ENCODE data around the gene AKT3. TPM values are rescaled to one million over a fixed set of nuclear protein-coding genes. Genes with fewer than 3 reads are reported as not detected.
A peak's percentile ranks its signal among the peaks of the same experiment; 100 is the strongest.

AKT3 gene
- total and polyA plus RNA-seq, 7 donors = 2.1 to 105 (median 66.4) TPM

DNA sequence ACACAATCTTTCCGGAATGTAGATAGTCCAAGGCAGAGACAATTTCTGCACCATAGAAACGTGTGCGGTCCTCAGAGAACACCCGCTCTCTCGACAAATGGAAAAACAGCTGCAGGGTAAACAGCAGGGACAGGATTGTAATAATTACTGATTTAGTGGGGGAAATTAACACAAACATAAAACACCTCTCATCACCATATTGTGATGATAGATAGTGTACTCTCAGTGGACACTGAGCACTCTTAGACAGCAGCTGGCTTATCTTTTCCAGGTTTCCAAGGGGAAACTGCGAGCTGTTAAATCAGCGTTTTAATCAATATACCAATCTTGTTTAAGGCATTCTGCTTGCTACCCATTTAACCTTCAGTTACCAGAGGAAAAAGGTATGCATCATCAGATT, 277.1 kb downstream of the AKT3 start:
- no peak overlapping the region for H3K27ac ChIP-seq
- TF ChIP-seq CTCF (IDR thresholded peaks at IDR 0.05) (no peak), POLR2A (IDR thresholded peaks at IDR 0.05) (no peak), EP300 (IDR thresholded peaks at IDR 0.05) (no peak), POLR2AphosphoS5 (IDR thresholded peaks at IDR 0.05) (no peak)
- DNase-seq = no peak
- 89 to 95% methylated on average over 7 of the region's 7 CpGs for WGBS, 2 donors
- H3K4me3 ChIP-seq = no peak overlapping the region
- H3K27me3 ChIP-seq = no peaks in the 10 kb centered on the region
- intact Hi-C loops (cut with DNase I) = no loop called here
- H3K36me3 ChIP-seq = no peaks in the 10 kb centered on the region
- peaks cover 0 to 5% (median 0%) of the 10 kb centered on the region in 4 donors for H3K9me3 ChIP-seq
- peaks cover 0 to 24% (median 19%) of the 10 kb centered on the region in 4 donors for H3K4me1 ChIP-seq

DNA sequence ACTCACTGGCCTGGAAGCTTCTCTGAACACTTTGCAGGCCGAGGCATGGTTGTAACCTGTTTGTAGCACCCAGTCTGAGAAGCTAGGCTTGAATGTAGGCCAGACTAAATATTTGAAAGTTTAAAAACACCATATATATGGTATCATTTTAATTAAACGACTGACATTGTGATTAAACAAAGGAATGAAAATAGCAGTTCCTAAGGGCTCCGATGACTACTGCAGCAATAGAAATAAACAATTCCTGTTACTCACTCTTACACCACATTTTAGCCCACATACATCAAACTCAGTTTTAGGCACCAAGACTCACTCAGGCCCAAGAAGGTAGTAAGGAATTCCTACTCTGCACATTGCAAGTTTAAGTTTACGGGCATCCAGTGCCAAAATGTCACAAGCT, 281.2 kb downstream of the AKT3 start:
- Histone ChIP-seq H3K36me3 (no peaks in the 10 kb centered on the region), H3K4me1 (peaks cover 0 to 50% (median 29%) of the 10 kb centered on the region in 4 donors), H3K27me3 (no peaks in the 10 kb centered on the region), H3K4me3 (no peak overlapping the region), H3K27ac (peak overlapping the region in 3 of 4 donors; percentile 47 to 54 (median 48)), H3K9me3 (no peaks in the 10 kb centered on the region)
- 60 to 78% methylated on average over 4 of the region's 4 CpGs for WGBS, 2 donors
- intact Hi-C loops (cut with DNase I) = loop anchor here (5.0 kb wide), 1 partner anchor 66 kb away; no protein-coding TSS in a partner anchor
- DNase-seq = no peak
- TF ChIP-seq EP300 (IDR thresholded peaks at IDR 0.05) = no peak
- no peak for TF ChIP-seq CTCF (IDR thresholded peaks at IDR 0.05)
- no peak for TF ChIP-seq POLR2A (IDR thresholded peaks at IDR 0.05)
- no peak for TF ChIP-seq POLR2AphosphoS5 (IDR thresholded peaks at IDR 0.05)

- no peak for DNase-seq
- Histone ChIP-seq H3K27ac (peak overlapping the region in 3 of 4 donors; percentile 34 to 78 (median 71)), H3K27me3 (no peaks in the 10 kb centered on the region), H3K36me3 (peaks cover 0 to 9% (median 0%) of the 10 kb centered on the region in 4 donors), H3K9me3 (no peaks in the 10 kb centered on the region), H3K4me1 (peaks cover 0 to 63% (median 32%) of the 10 kb centered on the region in 4 donors), H3K4me3 (no peak overlapping the region)
- intact Hi-C loops (cut with DNase I) = loop anchor here (5.0 kb wide), 1 partner anchor 63 kb away; no protein-coding TSS in a partner anchor
- TF ChIP-seq EP300 (IDR thresholded peaks at IDR 0.05) = no peak
- TF ChIP-seq CTCF (IDR thresholded peaks at IDR 0.05) = no peak
- TF ChIP-seq POLR2AphosphoS5 (IDR thresholded peaks at IDR 0.05) = peak in 3 of 4 donors; percentile 19 to 63 (median 58)
Measured at GRCh38 chr1:243564814-243565213, 285.2 kb downstream of the AKT3 start.

GRCh38 chr1:243563732-243564131, 286.3 kb downstream of the AKT3 start:
- peaks cover 0 to 9% (median 0%) of the 10 kb centered on the region in 4 donors for H3K36me3 ChIP-seq
- H3K27ac ChIP-seq = peak overlapping the region in 3 of 4 donors; percentile 25 to 78 (median 71)
- TF ChIP-seq CTCF (IDR thresholded peaks at IDR 0.05) (no peak), EP300 (IDR thresholded peaks at IDR 0.05) (no peak), POLR2A (IDR thresholded peaks at IDR 0.05) (no peak), POLR2AphosphoS5 (IDR thresholded peaks at IDR 0.05) (no peak)
- H3K4me3 ChIP-seq = no peak overlapping the region
- peaks cover 0 to 66% (median 24%) of the 10 kb centered on the region in 4 donors for H3K4me1 ChIP-seq
- no peaks in the 10 kb centered on the region for H3K27me3 ChIP-seq
- 93 to 95% methylated on average over 4 of the region's 4 CpGs for WGBS, 2 donors
- DNase-seq = no peak
- intact Hi-C loops (cut with DNase I) = no loop called here
- H3K9me3 ChIP-seq = no peaks in the 10 kb centered on the region

GRCh38 chr1:243562473-243562872, 287.6 kb downstream of the AKT3 start:
- Histone ChIP-seq H3K9me3 (no peaks in the 10 kb centered on the region), H3K36me3 (peaks cover 0 to 9% (median 0%) of the 10 kb centered on the region in 4 donors), H3K4me1 (peaks cover 0 to 62% (median 12%) of the 10 kb centered on the region in 4 donors), H3K4me3 (no peak overlapping the region), H3K27me3 (no peaks in the 10 kb centered on the region), H3K27ac (peak overlapping the region in 3 of 4 donors; percentile 68 to 78 (median 71))
- WGBS, 2 donors = 86 to 92% methylated on average over 1 of the region's 1 CpG
- DNase-seq = peak; percentile 77
- intact Hi-C loops (cut with DNase I) = no loop called here
- TF ChIP-seq EP300 (IDR thresholded peaks at IDR 0.05) (peak; percentile 55 to 85 (median 74)), POLR2AphosphoS5 (IDR thresholded peaks at IDR 0.05) (peak; percentile 95 to 98 (median 96)), CTCF (IDR thresholded peaks at IDR 0.05) (no peak)

Data from sigmoid colon (tissue), 7 donors.